HepG2 (cell line): Measurements from ENCODE around the gene ECD. TPM values are rescaled to one million over a fixed set of nuclear protein-coding genes. Genes with fewer than 3 reads are reported as not detected.
A peak's percentile ranks its signal among the peaks of the same experiment; 100 is the strongest.

Experiments used
- AGO1 ChIP-seq: fragments of 200-400 bp; formaldehyde crosslinking; IDR thresholded peaks from 2 replicates; pipeline ENCODE4 v1.6.1; 2017; ENCODE audit warnings: mild to moderate bottlenecking, low read depth, low read length, moderate library complexity; ENCODE audit not compliant: poor library complexity, severe bottlenecking
- BRCA1 ChIP-seq: sonication (generic); formaldehyde crosslinking; IDR thresholded peaks from 2 replicates; pipeline ENCODE4 v1.4.0; 2020; ENCODE audit warnings: missing genetic modification reagents
- ELF3 ChIP-seq: IDR thresholded peaks from 2 replicates; pipeline ENCODE4 v1.6.1; 2016; ENCODE audit warnings: missing genetic modification reagents, missing compliant biosample characterization
- MBNL3 ChIP-seq: fragments of 250-450 bp; sonication (Bioruptor Pico); conservative IDR thresholded peaks from 2 replicates; pipeline ENCODE4 v1.8.0; 2022; ENCODE audit warnings: mild to moderate bottlenecking, inconsistent platforms
- MIER3 ChIP-seq: IDR thresholded peaks from 2 replicates; pipeline ENCODE4 v1.6.1; 2016; ENCODE audit warnings: missing compliant biosample characterization, borderline replicate concordance
- ZNF317 ChIP-seq: sonication (generic); formaldehyde crosslinking; IDR thresholded peaks from 2 replicates; pipeline ENCODE4 v1.5.0; 2020; ENCODE audit warnings: mild to moderate bottlenecking, missing genetic modification reagents
- ZNF550 ChIP-seq: sonication (generic); formaldehyde crosslinking; IDR thresholded peaks from 2 replicates; pipeline ENCODE4 v1.4.0; 2020; ENCODE audit warnings: mild to moderate bottlenecking, missing genetic modification reagents, borderline replicate concordance
- polyA plus RNA-seq, 8 experiments: library from polyadenylated mRNA; depleted of rRNA in 3 of 8; stranded (reverse) in 7 of 8; unstranded in 1 of 8; fragments of >200 nt; fragmentation: Illumina TruSeq in 4 of 8; extraction: Trizol in 4 of 8; gene quantifications; 2 replicates each; pipeline versions ENCODE4 v1.2.1 to v1.2.3, GENCODE V29; 2011 to 2016; ENCODE audit warnings: low read depth in 4 of 8, missing spikeins in 1 of 8, mixed read lengths in 1 of 8; ENCODE audit not compliant: insufficient read depth in 1 of 8
- total RNA-seq, 5 experiments: library from RNA; depleted of rRNA; stranded (reverse); fragments of >200 nt; fragmentation: Illumina TruSeq; extraction: Trizol; gene quantifications; 2 replicates each; pipeline ENCODE4 v1.2.3, GENCODE V29; 2016; ENCODE audit warnings: low read depth in 1 of 5
- TF ChIP-seq, protein P1 (sequence below): IDR thresholded peaks from 2 replicates; pipeline ENCODE4 v1.6.1; 2016; ENCODE audit warnings: control low read depth
- TF ChIP-seq, protein P2 (sequence below): sonication (generic); formaldehyde crosslinking; IDR thresholded peaks from 2 replicates; pipeline ENCODE4 v1.5.0; 2020; ENCODE audit warnings: missing genetic modification reagents, mild to moderate bottlenecking, borderline replicate concordance
- TF ChIP-seq, protein P3 (sequence below): sonication (generic); formaldehyde crosslinking; IDR thresholded peaks from 2 replicates; pipeline ENCODE4 v1.8.1; 2023; ENCODE audit warnings: mild to moderate bottlenecking, missing genetic modification reagents, borderline replicate concordance
- TF ChIP-seq, protein P4 (sequence below): sonication (generic); formaldehyde crosslinking; IDR thresholded peaks from 2 replicates; pipeline ENCODE4 v1.5.1; 2020; ENCODE audit warnings: mild to moderate bottlenecking, missing genetic modification reagents, borderline replicate concordance
- TF ChIP-seq, protein P5 (sequence below): sonication (generic); formaldehyde crosslinking; conservative IDR thresholded peaks from 2 replicates; pipeline ENCODE4 v1.8.0; 2022; ENCODE audit warnings: low read depth, missing genetic modification reagents
- TF ChIP-seq, protein P6 (sequence below): sonication (generic); formaldehyde crosslinking; IDR thresholded peaks from 2 replicates; pipeline ENCODE4 v1.8.0; 2022; ENCODE audit warnings: low read depth, missing genetic modification reagents
- TF ChIP-seq, protein P7 (sequence below): sonication (generic); formaldehyde crosslinking; IDR thresholded peaks from 2 replicates; pipeline ENCODE4 v1.9.0; 2021; ENCODE audit warnings: missing genetic modification reagents, borderline replicate concordance

The ECD gene
- total and polyA plus RNA-seq, 2 of the 13 experiments (the other 11 are each of a cell fraction or from before 2014, with no cell fraction given), result 21.5 to 27.6 TPM

DNA sequence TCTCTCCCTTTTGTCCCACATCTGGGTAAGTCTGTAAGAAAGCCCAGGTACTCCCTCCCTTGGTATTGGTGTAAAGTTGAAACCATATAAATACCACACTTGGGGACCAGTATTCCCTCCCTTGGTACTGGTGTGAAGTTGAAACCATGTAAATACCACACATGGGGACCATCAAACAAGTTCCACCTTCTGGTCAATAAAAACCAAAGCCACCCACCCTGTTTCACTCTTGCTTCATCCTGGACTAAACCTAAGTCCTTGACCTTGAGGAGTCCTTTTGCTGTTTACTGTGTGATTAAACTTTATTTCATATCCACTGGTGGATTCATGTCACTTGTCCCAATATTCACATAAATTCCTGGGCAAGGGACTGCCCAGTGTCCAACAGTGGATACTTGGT is 79.5 kb downstream of the ECD start (continued):
- TF ChIP-seq, protein P1, sequence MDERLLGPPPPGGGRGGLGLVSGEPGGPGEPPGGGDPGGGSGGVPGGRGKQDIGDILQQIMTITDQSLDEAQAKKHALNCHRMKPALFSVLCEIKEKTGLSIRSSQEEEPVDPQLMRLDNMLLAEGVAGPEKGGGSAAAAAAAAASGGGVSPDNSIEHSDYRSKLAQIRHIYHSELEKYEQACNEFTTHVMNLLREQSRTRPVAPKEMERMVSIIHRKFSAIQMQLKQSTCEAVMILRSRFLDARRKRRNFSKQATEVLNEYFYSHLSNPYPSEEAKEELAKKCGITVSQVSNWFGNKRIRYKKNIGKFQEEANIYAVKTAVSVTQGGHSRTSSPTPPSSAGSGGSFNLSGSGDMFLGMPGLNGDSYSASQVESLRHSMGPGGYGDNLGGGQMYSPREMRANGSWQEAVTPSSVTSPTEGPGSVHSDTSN (CRISPR knock-in tag), result no peak
- TF ChIP-seq, protein P2, sequence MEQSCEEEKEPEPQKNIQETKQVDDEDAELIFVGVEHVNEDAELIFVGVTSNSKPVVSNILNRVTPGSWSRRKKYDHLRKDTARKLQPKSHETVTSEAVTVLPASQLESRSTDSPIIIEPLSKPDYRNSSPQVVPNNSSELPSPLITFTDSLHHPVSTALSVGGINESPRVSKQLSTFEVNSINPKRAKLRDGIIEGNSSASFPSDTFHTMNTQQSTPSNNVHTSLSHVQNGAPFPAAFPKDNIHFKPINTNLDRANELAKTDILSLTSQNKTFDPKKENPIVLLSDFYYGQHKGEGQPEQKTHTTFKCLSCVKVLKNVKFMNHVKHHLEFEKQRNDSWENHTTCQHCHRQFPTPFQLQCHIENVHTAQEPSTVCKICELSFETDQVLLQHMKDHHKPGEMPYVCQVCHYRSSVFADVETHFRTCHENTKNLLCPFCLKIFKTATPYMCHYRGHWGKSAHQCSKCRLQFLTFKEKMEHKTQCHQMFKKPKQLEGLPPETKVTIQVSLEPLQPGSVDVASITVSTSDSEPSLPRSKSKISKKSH (CRISPR knock-in tag), result no peak
- TF ChIP-seq, protein P3, sequence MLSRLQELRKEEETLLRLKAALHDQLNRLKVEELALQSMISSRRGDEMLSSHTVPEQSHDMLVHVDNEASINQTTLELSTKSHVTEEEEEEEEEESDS (CRISPR knock-in tag), result no peak
- TF ChIP-seq BRCA1 (CRISPR knock-in tag) (no peak), ELF3 (CRISPR knock-in tag) (no peak), AGO1 (no peak), MBNL3 (CRISPR knock-in tag) (no peak), MIER3 (CRISPR knock-in tag) (peak; percentile 79; the same call in 1 of the 2 replicates), ZNF317 (CRISPR knock-in tag) (no peak), ZNF550 (CRISPR knock-in tag) (no peak)
- TF ChIP-seq, protein P4, sequence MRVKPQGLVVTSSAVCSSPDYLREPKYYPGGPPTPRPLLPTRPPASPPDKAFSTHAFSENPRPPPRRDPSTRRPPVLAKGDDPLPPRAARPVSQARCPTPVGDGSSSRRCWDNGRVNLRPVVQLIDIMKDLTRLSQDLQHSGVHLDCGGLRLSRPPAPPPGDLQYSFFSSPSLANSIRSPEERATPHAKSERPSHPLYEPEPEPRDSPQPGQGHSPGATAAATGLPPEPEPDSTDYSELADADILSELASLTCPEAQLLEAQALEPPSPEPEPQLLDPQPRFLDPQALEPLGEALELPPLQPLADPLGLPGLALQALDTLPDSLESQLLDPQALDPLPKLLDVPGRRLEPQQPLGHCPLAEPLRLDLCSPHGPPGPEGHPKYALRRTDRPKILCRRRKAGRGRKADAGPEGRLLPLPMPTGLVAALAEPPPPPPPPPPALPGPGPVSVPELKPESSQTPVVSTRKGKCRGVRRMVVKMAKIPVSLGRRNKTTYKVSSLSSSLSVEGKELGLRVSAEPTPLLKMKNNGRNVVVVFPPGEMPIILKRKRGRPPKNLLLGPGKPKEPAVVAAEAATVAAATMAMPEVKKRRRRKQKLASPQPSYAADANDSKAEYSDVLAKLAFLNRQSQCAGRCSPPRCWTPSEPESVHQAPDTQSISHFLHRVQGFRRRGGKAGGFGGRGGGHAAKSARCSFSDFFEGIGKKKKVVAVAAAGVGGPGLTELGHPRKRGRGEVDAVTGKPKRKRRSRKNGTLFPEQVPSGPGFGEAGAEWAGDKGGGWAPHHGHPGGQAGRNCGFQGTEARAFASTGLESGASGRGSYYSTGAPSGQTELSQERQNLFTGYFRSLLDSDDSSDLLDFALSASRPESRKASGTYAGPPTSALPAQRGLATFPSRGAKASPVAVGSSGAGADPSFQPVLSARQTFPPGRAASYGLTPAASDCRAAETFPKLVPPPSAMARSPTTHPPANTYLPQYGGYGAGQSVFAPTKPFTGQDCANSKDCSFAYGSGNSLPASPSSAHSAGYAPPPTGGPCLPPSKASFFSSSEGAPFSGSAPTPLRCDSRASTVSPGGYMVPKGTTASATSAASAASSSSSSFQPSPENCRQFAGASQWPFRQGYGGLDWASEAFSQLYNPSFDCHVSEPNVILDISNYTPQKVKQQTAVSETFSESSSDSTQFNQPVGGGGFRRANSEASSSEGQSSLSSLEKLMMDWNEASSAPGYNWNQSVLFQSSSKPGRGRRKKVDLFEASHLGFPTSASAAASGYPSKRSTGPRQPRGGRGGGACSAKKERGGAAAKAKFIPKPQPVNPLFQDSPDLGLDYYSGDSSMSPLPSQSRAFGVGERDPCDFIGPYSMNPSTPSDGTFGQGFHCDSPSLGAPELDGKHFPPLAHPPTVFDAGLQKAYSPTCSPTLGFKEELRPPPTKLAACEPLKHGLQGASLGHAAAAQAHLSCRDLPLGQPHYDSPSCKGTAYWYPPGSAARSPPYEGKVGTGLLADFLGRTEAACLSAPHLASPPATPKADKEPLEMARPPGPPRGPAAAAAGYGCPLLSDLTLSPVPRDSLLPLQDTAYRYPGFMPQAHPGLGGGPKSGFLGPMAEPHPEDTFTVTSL (CRISPR knock-in tag), result peak; percentile 78; the same call in 1 of the 2 replicates
- TF ChIP-seq, protein P5, sequence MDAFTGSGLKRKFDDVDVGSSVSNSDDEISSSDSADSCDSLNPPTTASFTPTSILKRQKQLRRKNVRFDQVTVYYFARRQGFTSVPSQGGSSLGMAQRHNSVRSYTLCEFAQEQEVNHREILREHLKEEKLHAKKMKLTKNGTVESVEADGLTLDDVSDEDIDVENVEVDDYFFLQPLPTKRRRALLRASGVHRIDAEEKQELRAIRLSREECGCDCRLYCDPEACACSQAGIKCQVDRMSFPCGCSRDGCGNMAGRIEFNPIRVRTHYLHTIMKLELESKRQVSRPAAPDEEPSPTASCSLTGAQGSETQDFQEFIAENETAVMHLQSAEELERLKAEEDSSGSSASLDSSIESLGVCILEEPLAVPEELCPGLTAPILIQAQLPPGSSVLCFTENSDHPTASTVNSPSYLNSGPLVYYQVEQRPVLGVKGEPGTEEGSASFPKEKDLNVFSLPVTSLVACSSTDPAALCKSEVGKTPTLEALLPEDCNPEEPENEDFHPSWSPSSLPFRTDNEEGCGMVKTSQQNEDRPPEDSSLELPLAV (CRISPR knock-in tag), result no peak
- TF ChIP-seq, protein P6, sequence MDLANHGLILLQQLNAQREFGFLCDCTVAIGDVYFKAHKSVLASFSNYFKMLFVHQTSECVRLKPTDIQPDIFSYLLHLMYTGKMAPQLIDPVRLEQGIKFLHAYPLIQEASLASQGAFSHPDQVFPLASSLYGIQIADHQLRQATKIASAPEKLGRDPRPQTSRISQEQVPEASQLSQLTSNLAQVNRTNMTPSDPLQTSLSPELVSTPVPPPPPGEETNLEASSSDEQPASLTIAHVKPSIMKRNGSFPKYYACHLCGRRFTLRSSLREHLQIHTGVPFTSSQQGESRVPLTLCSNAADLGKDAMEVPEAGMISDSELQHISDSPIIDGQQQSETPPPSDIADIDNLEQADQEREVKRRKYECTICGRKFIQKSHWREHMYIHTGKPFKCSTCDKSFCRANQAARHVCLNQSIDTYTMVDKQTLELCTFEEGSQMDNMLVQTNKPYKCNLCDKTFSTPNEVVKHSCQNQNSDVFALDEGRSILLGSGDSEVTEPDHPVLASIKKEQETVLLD (CRISPR knock-in tag), result no peak
- TF ChIP-seq, protein P7, sequence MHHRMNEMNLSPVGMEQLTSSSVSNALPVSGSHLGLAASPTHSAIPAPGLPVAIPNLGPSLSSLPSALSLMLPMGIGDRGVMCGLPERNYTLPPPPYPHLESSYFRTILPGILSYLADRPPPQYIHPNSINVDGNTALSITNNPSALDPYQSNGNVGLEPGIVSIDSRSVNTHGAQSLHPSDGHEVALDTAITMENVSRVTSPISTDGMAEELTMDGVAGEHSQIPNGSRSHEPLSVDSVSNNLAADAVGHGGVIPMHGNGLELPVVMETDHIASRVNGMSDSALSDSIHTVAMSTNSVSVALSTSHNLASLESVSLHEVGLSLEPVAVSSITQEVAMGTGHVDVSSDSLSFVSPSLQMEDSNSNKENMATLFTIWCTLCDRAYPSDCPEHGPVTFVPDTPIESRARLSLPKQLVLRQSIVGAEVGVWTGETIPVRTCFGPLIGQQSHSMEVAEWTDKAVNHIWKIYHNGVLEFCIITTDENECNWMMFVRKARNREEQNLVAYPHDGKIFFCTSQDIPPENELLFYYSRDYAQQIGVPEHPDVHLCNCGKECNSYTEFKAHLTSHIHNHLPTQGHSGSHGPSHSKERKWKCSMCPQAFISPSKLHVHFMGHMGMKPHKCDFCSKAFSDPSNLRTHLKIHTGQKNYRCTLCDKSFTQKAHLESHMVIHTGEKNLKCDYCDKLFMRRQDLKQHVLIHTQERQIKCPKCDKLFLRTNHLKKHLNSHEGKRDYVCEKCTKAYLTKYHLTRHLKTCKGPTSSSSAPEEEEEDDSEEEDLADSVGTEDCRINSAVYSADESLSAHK (CRISPR knock-in tag), result no peak
